Activated T-cell treated with anti-CD3 and anti-CD28 coated beads, Interleukin-2, amount 50 U/mL, for 1 hour (primary cell): ENCODE results near the gene TIAM1.

ENCODE experiments used
- DNase-seq: peaks from one replicate; pipeline ENCODE4 v3.0.0-alpha.2; 2020

Gene TIAM1

GRCh38 chr21:31343680-31344480, at the start of gene TIAM1:
Gene TIAM1 (minus strand): TSS chr21:31344261. CDS start chr21:31266972, 77,289 bp downstream.
- DNase-seq: peak; percentile 31

- no peak for DNase-seq
Observed at GRCh38 chr21:31387560-31388186, 43.6 kb upstream of the TIAM1 start.

GRCh38 chr21:31386006-31386405, 41.9 kb upstream of the TIAM1 start:
- DNase-seq: no peak

- DNase-seq: no peak
Observed at GRCh38 chr21:31383770-31384169, 39.7 kb upstream of the TIAM1 start.

- DNase-seq: no peak
Observed at GRCh38 chr21:31382060-31382459, 38.0 kb upstream of the TIAM1 start.

GRCh38 chr21:31376301-31376700, 32.2 kb upstream of the TIAM1 start:
- no peak for DNase-seq

- DNase-seq: no peak
Observed at GRCh38 chr21:31374395-31374794, 30.3 kb upstream of the TIAM1 start.

- no peak for DNase-seq
Observed at GRCh38 chr21:31372471-31372765, 28.4 kb upstream of the TIAM1 start.

GRCh38 chr21:31371715-31372470, 27.8 kb upstream of the TIAM1 start:
- no peak for DNase-seq

- DNase-seq: no peak
Observed at GRCh38 chr21:31370893-31371544, 27.0 kb upstream of the TIAM1 start.

GRCh38 chr21:31370281-31370892, 26.3 kb upstream of the TIAM1 start:
- no peak for DNase-seq

- no peak for DNase-seq
Observed at GRCh38 chr21:31368361-31368760, 24.3 kb upstream of the TIAM1 start.

- no peak for DNase-seq
Observed at GRCh38 chr21:31367801-31368200, 23.7 kb upstream of the TIAM1 start.

- no peak for DNase-seq
Observed at GRCh38 chr21:31366825-31367224, 22.8 kb upstream of the TIAM1 start.

- DNase-seq: no peak
Observed at GRCh38 chr21:31364253-31364945, 20.3 kb upstream of the TIAM1 start.

- DNase-seq: no peak
Observed at GRCh38 chr21:31363720-31364119, 19.7 kb upstream of the TIAM1 start.

GRCh38 chr21:31360717-31361116, 16.7 kb upstream of the TIAM1 start:
- no peak for DNase-seq

- no peak for DNase-seq
Observed at GRCh38 chr21:31358158-31358557, 14.1 kb upstream of the TIAM1 start.

- DNase-seq: no peak
Observed at GRCh38 chr21:31356440-31356839, 12.4 kb upstream of the TIAM1 start.

GRCh38 chr21:31354604-31355443, 10.8 kb upstream of the TIAM1 start:
- peak; percentile 60 for DNase-seq

- no peak for DNase-seq
Observed at GRCh38 chr21:31354122-31354521, 10.1 kb upstream of the TIAM1 start.
